Ovary (tissue), 9 donors: ENCODE results near the gene CACNB4. TPM values are rescaled to one million over a fixed set of nuclear protein-coding genes. Genes with fewer than 3 reads are reported as not detected.

Experiments used
- DNase-seq, 5 donors: peaks; one replicate each; pipeline ENCODE4 v3.0.0-alpha.2; 2019 to 2020
- H3K27ac ChIP-seq, 2 donors: fragments of 200-600 bp; one replicate each; pipeline versions ENCODE4 v1.5.1 to v1.8.0; 2019 to 2022
- H3K27me3 ChIP-seq: fragments of 200-600 bp; one replicate; pipeline ENCODE4 v1.8.0; 2022
- H3K36me3 ChIP-seq: fragments of 200-600 bp; sonication (generic); one replicate; pipeline ENCODE4 v1.5.1; 2019
- H3K4me1 ChIP-seq: one replicate; pipeline ENCODE4 v1.8.1; 2013; ENCODE audit warnings: mild to moderate bottlenecking, moderate library complexity; ENCODE audit not compliant: insufficient read depth
- H3K4me3 ChIP-seq: fragments of 200-600 bp; sonication (generic); one replicate; pipeline ENCODE4 v1.5.1; 2017
- H3K9me3 ChIP-seq, 2 donors: fragments of 200-600 bp in 1 of 2; sonication (generic) in 1 of 2; one replicate each; pipeline versions ENCODE4 v1.5.1 to v1.8.1; 2013 to 2019; ENCODE audit warnings: mild to moderate bottlenecking in 1 of 2, moderate library complexity in 1 of 2
- CTCF ChIP-seq, 3 donors: fragments of 450-650 bp in 2 of 3; fragments of 200-600 bp in 1 of 3; IDR thresholded peaks; one replicate each; pipeline versions ENCODE4 v1.5.1 to v1.8.0; 2016 to 2022; ENCODE audit warnings: antibody characterized with exemption in 3 of 3, mild to moderate bottlenecking in 1 of 3
- EP300 ChIP-seq: sonication (generic); formaldehyde crosslinking; IDR thresholded peaks from one replicate; pipeline ENCODE4 v1.6.1; 2017; ENCODE audit warnings: antibody characterized with exemption
- POLR2A ChIP-seq: fragments of 450-650 bp; IDR thresholded peaks from one replicate; pipeline ENCODE4 v1.6.1; 2017; ENCODE audit warnings: antibody characterized with exemption, mild to moderate bottlenecking, moderate library complexity
- WGBS, 3 donors: extraction: QIAGEN DNeasy Blood & Tissue Kit in 1 of 3; methylation state at CpG; one replicate each; pipeline versions ENCODE4 v1.1.5 to v1.1.7; 2013 to 2017; 5-methylcytosine and 5-hydroxymethylcytosine counted together
- intact Hi-C, 4 donors: fragments of 100-400 bp; cut with DNase I; formaldehyde crosslinking; loops; one replicate each; pipeline versions ENCODE4 v1.11.0 to v1.15.1; 2022 to 2023
- polyA plus RNA-seq, 2 donors: library from polyadenylated mRNA; stranded (reverse); fragments of 200-250 nt in 1 of 2; fragments of 350-450 nt in 1 of 2; fragmentation: Illumina TruSeq in 1 of 2; extraction: RNeasy Lipid Tissue Mini Kit (QIAGEN cat#74804) in 1 of 2; gene quantifications; one replicate each; pipeline ENCODE4 v1.2.3, GENCODE V29; 2013 to 2014
- total RNA-seq, 7 donors: library from RNA; depleted of rRNA in 2 of 7; stranded (reverse); fragments of >200 nt in 2 of 7; fragmentation: NEBNext Ultra II Directional in 3 of 7; extraction: Animal tissue kit (Norgen Biotek cat#: 25700) in 3 of 7; gene quantifications; one replicate each; pipeline versions ENCODE4 v1.1.0 to v1.2.4, GENCODE V29; 2016 to 2023
- donor health status: DM: no; HTN: no; CAD: no; lungs with moderate emphysema.
- donor health status: DM: no; HTN: no; CAD: no.
- donor health status: Bipolar disorder and iron deficiency.
- donor health status: DM: yes; HTN: yes; CAD: no.
- donor health status: DM: no; HTN: no; CAD: no.
- donor health status: DM: yes; HTN: yes; CAD: no.

Gene CACNB4
- total and polyA plus RNA-seq, 9 donors, result 0.23 to 1.9 (median 1.0) TPM

GRCh38 chr2:151805961-151806360 is 292.9 kb downstream of the CACNB4 start:
- H3K27me3 ChIP-seq, result no peaks in the 10 kb centered on the region
- intact Hi-C loops, result no loop called here
- no peaks in the 10 kb centered on the region for H3K36me3 ChIP-seq
- no peak overlapping the region for H3K27ac ChIP-seq
- DNase-seq, result no peak
- no peaks in the 10 kb centered on the region for H3K4me1 ChIP-seq
- no peak overlapping the region for H3K4me3 ChIP-seq
- no peaks in the 10 kb centered on the region for H3K9me3 ChIP-seq
- TF ChIP-seq POLR2A, result no peak
- TF ChIP-seq EP300, result no peak
- no peak for TF ChIP-seq CTCF (IDR thresholded peaks at IDR 0.05)

- intact Hi-C loops, result no loop called here
Measured at GRCh38 chr2:151805343-151805742, 293.5 kb downstream of the CACNB4 start.

GRCh38 chr2:151803811-151804210 is 295.0 kb downstream of the CACNB4 start:
- Histone ChIP-seq H3K9me3 (no peaks in the 10 kb centered on the region), H3K27ac (no peak overlapping the region), H3K4me3 (no peak overlapping the region), H3K4me1 (no peaks in the 10 kb centered on the region), H3K36me3 (no peaks in the 10 kb centered on the region), H3K27me3 (no peaks in the 10 kb centered on the region)
- intact Hi-C loops, result no loop called here
- TF ChIP-seq EP300 (no peak), CTCF (IDR thresholded peaks at IDR 0.05) (no peak), POLR2A (no peak)
- no peak for DNase-seq

More at GRCh38 chr2:151805343-151805742, 293.5 kb downstream of the CACNB4 start:
- Histone ChIP-seq H3K36me3 (no peaks in the 10 kb centered on the region), H3K9me3 (no peaks in the 10 kb centered on the region), H3K27me3 (no peaks in the 10 kb centered on the region), H3K4me3 (no peak overlapping the region), H3K27ac (no peak overlapping the region), H3K4me1 (no peaks in the 10 kb centered on the region)
- no peak for DNase-seq
- TF ChIP-seq EP300 (no peak), CTCF (IDR thresholded peaks at IDR 0.05) (no peak), POLR2A (no peak)
- 95 to 100% (median 100%) methylated on average over 1 of the region's 1 CpG for WGBS, 3 donors

GRCh38 chr2:151802315-151802714 is 296.5 kb downstream of the CACNB4 start:
- H3K4me1 ChIP-seq, result no peaks in the 10 kb centered on the region
- intact Hi-C loops, result no loop called here
- no peak overlapping the region for H3K4me3 ChIP-seq
- H3K27ac ChIP-seq, result no peak overlapping the region
- no peaks in the 10 kb centered on the region for H3K9me3 ChIP-seq
- no peak for TF ChIP-seq POLR2A
- no peaks in the 10 kb centered on the region for H3K36me3 ChIP-seq
- no peak for DNase-seq
- no peaks in the 10 kb centered on the region for H3K27me3 ChIP-seq
- 90 to 94% (median 93%) methylated on average over 2 of the region's 2 CpGs for WGBS, 3 donors

GRCh38 chr2:151799886-151800292 is 299.0 kb downstream of the CACNB4 start:
- WGBS, 3 donors, result 75 to 84% (median 77%) methylated on average over 3 of the region's 3 CpGs
- Histone ChIP-seq H3K4me3 (no peak overlapping the region), H3K36me3 (no peaks in the 10 kb centered on the region), H3K9me3 (no peaks in the 10 kb centered on the region), H3K27me3 (no peaks in the 10 kb centered on the region), H3K4me1 (no peaks in the 10 kb centered on the region), H3K27ac (no peak overlapping the region)
- DNase-seq, result no peak
- TF ChIP-seq EP300 (no peak), POLR2A (no peak), CTCF (IDR thresholded peaks at IDR 0.05) (no peak)
- intact Hi-C loops, result no loop called here
